Left ventricle myocardium superior (tissue), 1 donor: ENCODE data around the gene HSPBAP1. TPM values are rescaled to one million over a fixed set of nuclear protein-coding genes. Genes with fewer than 3 reads are reported as not detected.
"Not testable (repeated sequence)": the region's sequence is repeated elsewhere in the genome, so short reads cannot be mapped to it uniquely, and the experiment has no call there.

ENCODE experiments used
- ATAC-seq: fragments of 200-7000 bp; cut with Tn5 transposase; one replicate; pipeline ENCODE4 v1.9.1; 2020; ENCODE audit warnings: mild to moderate bottlenecking, moderate library complexity
- DNase-seq: peaks from one replicate; pipeline ENCODE4 v3.0.0-alpha.2; 2020
- intact Hi-C: fragments of 100-400 bp; cut with micrococcal nuclease; formaldehyde crosslinking; loops from one replicate; pipeline ENCODE4 v1.11.0; 2022
- total RNA-seq: library from RNA; stranded (reverse); fragmentation: NEBNext Ultra II Directional; extraction: Animal tissue kit (Norgen Biotek cat#: 25700); gene quantifications from one replicate; pipeline ENCODE4 v1.2.1, GENCODE V29; 2021
- donor health status: DM: no; HTN: yes; CAD: no; lungs with severe emphysema.

Gene HSPBAP1
- total RNA-seq, 1 donor from 2014 or later, result 5.3 TPM

- ATAC-seq, DNase-seq, intact Hi-C loops: not testable (repeated sequence)
These were observed 46.3 kb downstream of the HSPBAP1 start for GRCh38 chr3:122747295-122747694.

- intact Hi-C loops, result no loop called here
These were observed 48.1 kb downstream of the HSPBAP1 start for GRCh38 chr3:122745369-122746021.

GRCh38 chr3:122743581-122744120, 50.0 kb downstream of the HSPBAP1 start:
- no peak for DNase-seq
- intact Hi-C loops, result no loop called here
- ATAC-seq, result no peak

More at GRCh38 chr3:122745369-122746021, 48.1 kb downstream of the HSPBAP1 start:
- DNase-seq (no peak), ATAC-seq (no peak)

- intact Hi-C loops, result no loop called here
- DNase-seq (no peak), ATAC-seq (no peak)
These were observed 51.4 kb downstream of the HSPBAP1 start for GRCh38 chr3:122742234-122742633.

- DNase-seq (no peak), ATAC-seq (no peak)
- intact Hi-C loops, result no loop called here
These were observed 54.5 kb downstream of the HSPBAP1 start for GRCh38 chr3:122739172-122739571.

- DNase-seq, ATAC-seq, intact Hi-C loops: not testable (repeated sequence)
These were observed 60.7 kb downstream of the HSPBAP1 start for GRCh38 chr3:122732682-122733525.

- no peak for DNase-seq
- ATAC-seq, result no peak
- intact Hi-C loops, result no loop called here
These were observed 63.4 kb downstream of the HSPBAP1 start for GRCh38 chr3:122730240-122730639.

DNA sequence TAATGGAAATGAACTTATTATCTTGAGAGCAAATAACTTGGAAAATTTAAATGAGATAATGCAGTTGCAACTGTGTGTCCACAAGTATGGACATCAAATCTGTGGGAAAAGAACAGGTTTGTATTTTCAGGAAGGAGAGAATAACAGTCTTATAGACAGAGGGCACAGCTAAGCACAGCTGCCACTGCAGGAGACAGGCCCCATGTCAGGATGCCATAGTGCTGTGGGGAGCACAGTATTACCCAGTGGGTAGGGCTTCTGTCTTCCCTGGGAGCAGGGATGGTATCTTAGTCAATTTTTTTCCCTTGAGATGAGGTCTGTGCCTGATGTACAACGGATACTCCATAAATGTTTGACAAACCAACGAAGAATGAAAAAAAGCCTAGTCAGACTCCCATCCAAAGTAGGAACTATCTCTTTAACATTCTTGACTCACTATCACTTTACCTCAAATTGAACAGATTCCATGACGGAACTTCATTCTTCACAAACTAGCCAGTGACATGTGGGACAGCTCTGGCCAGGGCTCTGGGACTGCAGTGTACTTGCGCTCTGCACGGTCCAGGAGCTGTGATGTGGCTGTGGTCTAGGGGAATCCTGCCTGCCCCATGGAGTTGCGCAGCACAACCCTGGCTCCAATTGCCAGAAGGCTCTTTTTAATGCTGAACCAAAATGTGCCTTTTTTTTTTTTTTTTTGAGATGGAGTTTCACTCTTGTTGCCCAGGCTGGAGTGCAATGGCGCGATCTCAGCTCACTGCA, 64.7 kb downstream of the HSPBAP1 start:
- ATAC-seq (no peak), DNase-seq (no peak)
- intact Hi-C loops, result no loop called here

- DNase-seq (no peak), ATAC-seq (no peak)
- intact Hi-C loops, result no loop called here
These were observed 65.4 kb downstream of the HSPBAP1 start for GRCh38 chr3:122728186-122728585.

GRCh38 chr3:122727766-122728165, 65.9 kb downstream of the HSPBAP1 start:
- DNase-seq (no peak), ATAC-seq (no peak)
- intact Hi-C loops, result no loop called here

DNA sequence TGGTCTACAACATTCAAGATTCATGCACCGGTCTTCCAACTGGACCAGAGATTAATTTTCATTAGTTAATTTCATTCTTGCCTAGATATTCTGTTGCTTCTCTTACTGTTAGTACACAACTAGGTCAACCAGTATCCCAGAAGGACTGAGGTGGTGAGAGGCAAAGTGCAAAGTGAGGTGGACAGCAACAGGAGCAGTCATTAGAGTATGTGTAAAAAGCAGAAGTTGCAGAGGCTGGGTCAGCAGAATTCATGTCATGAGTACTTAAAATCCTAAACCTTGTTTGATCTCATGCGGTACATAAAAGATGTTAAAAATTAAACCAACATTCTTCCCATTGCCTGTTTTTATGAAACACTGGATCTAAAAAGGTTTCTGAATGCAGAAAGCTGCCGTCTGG, 66.3 kb downstream of the HSPBAP1 start:
- DNase-seq (no peak), ATAC-seq (no peak)
- intact Hi-C loops, result no loop called here

GRCh38 chr3:122725106-122725505, 68.5 kb downstream of the HSPBAP1 start:
- no peak for ATAC-seq
- intact Hi-C loops, result no loop called here
- no peak for DNase-seq

DNA sequence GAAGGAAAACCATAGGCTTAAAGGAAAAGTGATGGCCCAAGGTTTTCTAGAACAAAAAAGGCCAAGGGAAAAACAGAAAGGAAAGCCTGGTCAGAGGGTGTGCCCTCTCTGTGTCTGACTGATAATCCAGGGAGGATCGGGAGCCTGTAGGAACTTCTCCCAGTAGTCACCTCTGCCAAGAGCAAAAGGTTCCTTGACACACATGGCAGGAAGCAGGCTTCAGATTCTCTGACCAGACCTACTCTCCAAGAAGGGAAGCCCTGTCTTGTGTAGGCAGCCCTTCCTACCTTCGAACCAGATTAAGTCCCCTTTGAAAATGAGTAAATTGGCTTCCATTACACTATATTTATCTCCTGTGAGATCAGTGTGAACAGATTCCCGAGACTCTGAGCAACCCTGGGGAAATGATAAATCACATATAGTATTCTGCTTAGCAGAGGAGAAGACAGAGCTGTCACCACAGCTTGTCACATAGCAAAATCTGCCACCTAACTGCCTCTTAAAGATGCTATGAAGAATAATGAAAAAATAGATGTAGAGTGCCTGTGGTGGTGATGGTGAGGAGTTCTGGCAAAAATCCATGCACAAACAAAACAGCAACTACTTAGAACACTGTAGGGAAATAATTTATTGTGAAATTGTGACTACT, 74.2 kb downstream of the HSPBAP1 start:
- intact Hi-C loops, result no loop called here
- DNase-seq (no peak), ATAC-seq (no peak)

- intact Hi-C loops, result no loop called here
- no peak for DNase-seq
- no peak for ATAC-seq
These were observed 77.0 kb downstream of the HSPBAP1 start for GRCh38 chr3:122716667-122717066.

DNA sequence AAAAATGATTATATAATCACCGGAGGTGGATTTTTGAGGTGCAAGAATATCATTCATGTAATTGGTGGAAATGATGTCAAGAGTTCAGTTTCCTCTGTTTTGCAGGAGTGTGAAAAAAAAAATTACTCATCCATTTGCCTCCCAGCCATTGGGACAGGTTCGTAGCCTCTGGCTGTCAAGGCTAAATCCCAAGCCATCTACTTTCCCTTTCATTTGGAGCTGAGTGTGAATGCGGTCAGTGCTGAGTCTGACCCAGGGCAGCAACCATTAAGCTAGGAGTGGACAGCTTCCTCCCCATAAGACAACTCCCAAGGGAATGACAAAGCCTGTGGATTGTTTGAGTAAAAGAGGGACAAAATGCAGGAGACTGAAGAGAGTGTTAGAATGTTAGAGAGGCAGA, 79.4 kb downstream of the HSPBAP1 start:
- intact Hi-C loops, result no loop called here
- ATAC-seq, result no peak
- DNase-seq, result no peak

GRCh38 chr3:122710616-122711251, 82.9 kb downstream of the HSPBAP1 start:
- intact Hi-C loops, DNase-seq: not testable (repeated sequence)

GRCh38 chr3:122705379-122705778, 88.3 kb downstream of the HSPBAP1 start:
- DNase-seq (no peak), ATAC-seq (no peak)
- intact Hi-C loops, result no loop called here

More at GRCh38 chr3:122710616-122711251, 82.9 kb downstream of the HSPBAP1 start:
- not testable (repeated sequence) for ATAC-seq

GRCh38 chr3:122700193-122700592, 93.4 kb downstream of the HSPBAP1 start:
- DNase-seq, result no peak
- no peak for ATAC-seq
- intact Hi-C loops, result no loop called here
